Adipose tissue (tissue), 3 donors: ENCODE measurements around the gene VGLL4. TPM values are rescaled to one million over a fixed set of nuclear protein-coding genes. Genes with fewer than 3 reads are reported as not detected.
"Not testable (repeated sequence)": the region's sequence is repeated elsewhere in the genome, so short reads cannot be mapped to it uniquely, and the experiment has no call there.

Source experiments
- H3K27ac ChIP-seq: one replicate; pipeline ENCODE4 v1.5.1; 2013; ENCODE audit warnings: low read depth, low read length
- WGBS, 3 donors: extraction: QIAGEN DNeasy Blood & Tissue Kit; methylation state at CpG; one replicate each; pipeline ENCODE4 v1.1.7; 2013; 5-methylcytosine and 5-hydroxymethylcytosine counted together
- polyA plus RNA-seq, 3 donors: library from polyadenylated mRNA; stranded (reverse); fragments of 200-250 nt; gene quantifications; one replicate each; pipeline ENCODE4 v1.2.3, GENCODE V29; 2013
- donor health status: healthy with polysubstance abuse.
- donor health status: Bipolar disorder and iron deficiency.
- donor health status: healthy.

VGLL4 gene, protein sequence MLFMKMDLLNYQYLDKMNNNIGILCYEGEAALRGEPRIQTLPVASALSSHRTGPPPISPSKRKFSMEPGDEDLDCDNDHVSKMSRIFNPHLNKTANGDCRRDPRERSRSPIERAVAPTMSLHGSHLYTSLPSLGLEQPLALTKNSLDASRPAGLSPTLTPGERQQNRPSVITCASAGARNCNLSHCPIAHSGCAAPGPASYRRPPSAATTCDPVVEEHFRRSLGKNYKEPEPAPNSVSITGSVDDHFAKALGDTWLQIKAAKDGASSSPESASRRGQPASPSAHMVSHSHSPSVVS
- polyA plus RNA-seq: 10 to 100 TPM; 19.7 to 43.3 (median 25.4) TPM

- 0 to 1% (median 0%) methylated on average over 24 of the region's 24 CpGs for WGBS, 3 donors
- peak within 1 kb of the TSS; percentile 79 for H3K27ac ChIP-seq
These were observed at the start of gene VGLL4 for GRCh38 chr3:11643605-11644087. Gene VGLL4 (minus strand): TSS chr3:11643915. CDS start chr3:11643518, 397 bp downstream.

- H3K27ac ChIP-seq: no peak overlapping the region
- WGBS, 3 donors: 45 to 75% (median 51%) methylated on average over 5 of the region's 5 CpGs
These were observed 48.8 kb upstream of the VGLL4 start for GRCh38 chr3:11692532-11692813.

DNA sequence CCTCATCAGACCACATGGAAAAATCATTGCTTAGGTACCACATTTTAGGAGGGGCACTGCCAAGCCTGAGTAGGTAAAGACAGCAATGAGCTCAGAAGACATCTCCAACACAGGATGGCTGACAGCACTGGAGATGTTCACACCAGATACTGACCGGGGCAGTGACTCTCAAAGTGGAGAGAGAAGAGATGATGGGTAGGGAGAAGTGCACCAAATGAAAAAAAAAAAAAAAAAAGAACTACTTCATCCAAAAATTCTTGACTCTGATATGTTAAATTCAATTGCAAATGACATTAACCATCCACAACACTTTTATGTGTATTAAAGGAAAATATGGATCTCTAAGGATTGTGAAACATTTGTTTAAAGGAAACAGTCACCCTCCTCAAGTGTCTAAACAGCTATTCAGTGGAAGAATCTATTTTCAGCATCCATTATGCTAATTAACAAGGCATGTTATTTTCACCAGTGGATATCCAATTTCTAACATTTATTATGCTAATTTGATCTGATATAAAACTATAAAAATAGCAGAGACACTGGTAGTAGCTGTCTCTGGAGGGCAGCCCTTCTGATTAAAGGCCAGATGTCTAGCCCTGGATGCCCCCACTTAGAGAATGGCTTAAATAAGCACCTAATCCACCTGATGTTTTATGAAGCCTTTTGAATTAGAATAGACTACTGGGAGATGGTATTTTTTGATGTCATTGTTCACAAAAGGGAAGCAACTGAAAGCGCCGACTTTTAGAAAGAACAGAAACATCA, 48.2 kb upstream of the VGLL4 start:
- no peak overlapping the region for H3K27ac ChIP-seq
- 75 to 94% (median 88%) methylated on average over 3 of the region's 3 CpGs for WGBS, 3 donors

DNA sequence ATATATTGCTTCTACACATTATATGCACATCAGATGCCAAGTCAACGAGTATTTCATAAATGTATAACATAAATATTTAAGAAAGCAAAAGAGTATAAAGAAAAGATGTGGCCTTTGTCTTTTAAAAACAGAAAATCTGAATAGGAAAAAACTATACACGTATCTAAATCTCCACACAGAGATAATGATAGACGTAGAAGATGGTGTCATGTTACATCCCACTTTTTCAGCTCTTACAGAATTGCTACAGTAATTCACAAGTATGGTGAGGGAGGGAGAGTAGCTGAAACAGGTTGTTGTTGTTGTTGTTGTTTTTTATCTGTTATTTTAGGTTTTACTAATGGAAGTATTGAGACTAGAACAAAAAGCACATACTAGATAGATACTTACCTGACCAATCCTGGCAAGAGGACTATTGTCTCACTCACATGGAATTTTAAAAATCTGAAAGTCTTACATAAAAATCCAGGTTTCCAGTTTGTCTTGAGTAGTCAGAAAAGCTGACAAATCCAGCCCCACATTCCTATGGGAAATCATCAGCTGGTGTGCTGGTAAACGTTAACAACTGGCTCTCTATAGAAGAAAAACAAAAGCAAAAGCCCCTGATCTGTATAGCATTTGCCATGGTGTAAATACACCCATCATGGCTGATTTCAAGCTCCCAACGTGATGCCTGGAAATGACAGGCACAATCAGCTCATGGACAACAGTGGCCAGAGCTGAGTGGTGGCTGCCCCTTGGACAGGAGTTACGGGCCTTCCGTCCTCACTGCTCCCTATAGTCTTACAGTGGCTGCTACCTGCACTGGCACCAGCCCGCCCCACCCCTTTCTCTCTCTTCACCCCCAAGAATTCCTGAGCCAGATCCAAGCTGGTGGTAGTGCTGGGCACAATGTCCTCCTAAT, 47.4 kb upstream of the VGLL4 start:
- WGBS, 3 donors: 53 to 77% (median 74%) methylated on average over 8 of the region's 8 CpGs
- no peak overlapping the region for H3K27ac ChIP-seq

- whole genome bisulfite sequencing, 3 donors: 71 to 89% (median 78%) methylated on average over 8 of the region's 8 CpGs
- H3K27ac ChIP-seq: no peak overlapping the region
These were observed 46.0 kb upstream of the VGLL4 start for GRCh38 chr3:11689749-11690148.

- not testable (repeated sequence) for H3K27ac ChIP-seq
- 95 to 99% (median 96%) methylated on average over 6 of the region's 6 CpGs for WGBS, 3 donors
These were observed 41.3 kb upstream of the VGLL4 start for GRCh38 chr3:11684980-11685379.

- 79 to 90% (median 85%) methylated on average over 13 to 14 of the region's 14 CpGs for WGBS, 3 donors
- no peak overlapping the region for H3K27ac ChIP-seq
These were observed 36.8 kb upstream of the VGLL4 start for GRCh38 chr3:11680509-11680908.

GRCh38 chr3:11679964-11680363, 36.2 kb upstream of the VGLL4 start:
- H3K27ac ChIP-seq: no peak overlapping the region
- WGBS, 3 donors: 94 to 98% (median 95%) methylated on average over 5 of the region's 5 CpGs

DNA sequence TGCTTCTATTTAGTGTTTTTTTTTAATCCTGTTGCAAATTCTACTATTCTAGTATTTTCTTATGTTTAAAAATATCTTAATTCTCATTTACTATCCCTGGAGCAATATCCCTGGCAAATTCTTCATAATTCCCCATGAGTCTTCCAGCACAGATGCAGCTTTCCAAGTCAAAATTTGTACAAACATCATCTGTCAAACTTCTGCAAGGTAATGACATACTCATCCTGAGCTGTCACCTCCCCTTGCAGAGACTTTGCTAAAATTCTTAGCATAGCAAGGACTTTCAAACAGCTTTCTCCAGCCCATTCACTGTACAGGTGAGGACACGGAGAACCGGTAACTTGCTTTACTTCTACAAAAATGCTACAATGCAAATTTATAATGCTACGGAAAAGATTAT, 28.6 kb upstream of the VGLL4 start:
- 48 to 82% (median 79%) methylated on average over 3 of the region's 3 CpGs for WGBS, 3 donors
- no peak overlapping the region for H3K27ac ChIP-seq

DNA sequence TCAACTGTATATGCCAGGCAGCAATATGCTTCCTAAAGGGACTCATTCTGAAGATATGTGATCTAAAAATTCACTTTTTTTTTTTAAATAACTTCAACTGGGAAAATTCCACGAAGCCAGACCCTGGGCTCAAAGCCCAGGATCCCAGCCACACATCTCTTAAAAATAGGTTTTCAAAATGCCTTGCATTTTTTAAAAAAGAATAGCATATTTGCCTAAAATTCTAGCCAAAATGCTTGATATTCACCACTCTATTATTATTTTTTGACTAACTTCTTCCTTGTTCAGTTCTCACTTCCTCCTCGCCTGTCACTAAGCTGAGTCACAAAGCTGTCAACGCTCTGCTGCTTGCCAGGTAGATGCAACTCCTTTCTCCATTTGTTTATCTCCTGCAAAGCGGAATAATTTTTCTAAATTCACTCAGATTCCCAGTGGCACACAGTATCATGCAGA, 28.0 kb upstream of the VGLL4 start:
- WGBS, 3 donors: 28 to 38% (median 33%) methylated on average over 4 of the region's 4 CpGs
- no peak overlapping the region for H3K27ac ChIP-seq

- H3K27ac ChIP-seq: no peak overlapping the region
- 57 to 86% (median 76%) methylated on average over 9 of the region's 9 CpGs for WGBS, 3 donors
These were observed 24.8 kb upstream of the VGLL4 start for GRCh38 chr3:11668243-11669235.

DNA sequence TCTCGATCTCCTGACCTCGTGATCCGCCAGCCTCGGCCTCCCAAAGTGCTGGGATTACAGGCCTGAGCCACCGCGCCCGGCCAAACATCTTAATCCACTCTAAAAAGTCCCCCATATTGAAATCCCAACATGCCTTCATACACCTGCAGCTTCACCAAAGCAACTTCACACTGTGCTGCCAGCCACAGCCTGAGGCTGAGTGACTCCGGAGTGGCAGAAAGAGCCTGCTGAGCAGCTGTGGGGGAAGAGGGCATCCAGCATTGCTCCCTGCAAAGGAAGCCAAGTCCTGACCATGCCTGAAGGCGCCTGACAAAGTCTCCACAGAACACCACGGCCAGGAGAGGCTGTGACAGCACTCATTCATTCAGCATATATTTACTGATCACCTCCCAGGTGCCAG, 21.6 kb upstream of the VGLL4 start:
- WGBS, 3 donors: 83 to 98% (median 96%) methylated on average over 6 to 9 of the region's 10 CpGs
- H3K27ac ChIP-seq: no peak overlapping the region

GRCh38 chr3:11662392-11662990, 18.8 kb upstream of the VGLL4 start:
- WGBS, 3 donors: 86 to 95% (median 95%) methylated on average over 2 of the region's 2 CpGs
- no peak overlapping the region for H3K27ac ChIP-seq

DNA sequence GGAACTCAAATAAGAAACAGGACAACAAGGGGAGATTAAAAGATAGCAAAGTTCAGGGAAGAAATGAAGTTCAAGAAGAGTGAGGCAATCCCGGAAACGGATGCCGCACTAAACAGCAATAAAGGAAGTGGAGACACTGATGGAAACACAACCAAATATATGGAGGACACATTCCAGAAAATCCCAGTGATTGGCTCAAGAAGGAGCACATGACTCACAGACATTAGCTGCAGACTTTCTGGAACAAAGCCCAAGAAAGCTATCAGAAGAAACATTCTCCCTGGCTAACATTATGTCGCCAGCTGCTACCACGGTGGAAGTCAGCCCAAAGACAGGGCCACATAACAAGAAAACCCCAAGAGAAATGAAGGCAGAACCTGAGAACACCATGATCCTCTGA, 18.1 kb upstream of the VGLL4 start:
- no peak overlapping the region for H3K27ac ChIP-seq
- WGBS, 3 donors: 46 to 62% (median 51%) methylated on average over 5 of the region's 5 CpGs

- 60 to 79% (median 77%) methylated on average over 7 of the region's 7 CpGs for WGBS, 3 donors
- no peak overlapping the region for H3K27ac ChIP-seq
These were observed 17.4 kb upstream of the VGLL4 start for GRCh38 chr3:11661052-11661656.

DNA sequence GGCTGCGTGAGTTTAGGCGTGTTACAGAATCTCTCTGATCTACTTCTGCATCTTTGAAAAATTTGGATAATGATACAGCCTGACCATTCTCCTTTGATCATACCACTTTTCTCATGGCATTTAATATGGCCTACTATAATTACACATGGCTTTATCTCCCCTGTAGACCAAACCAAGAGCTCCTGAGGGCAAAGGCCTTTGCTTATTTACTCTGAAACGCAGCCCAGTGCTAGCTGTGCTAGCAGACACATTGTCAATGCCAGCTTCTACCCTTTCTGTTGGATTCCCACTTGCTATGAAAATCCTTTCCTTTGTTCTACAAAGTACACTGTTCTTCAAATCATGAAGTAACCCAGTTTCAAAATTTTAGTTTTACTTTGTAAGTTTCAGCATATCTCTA, 16.5 kb upstream of the VGLL4 start:
- 20 to 64% (median 59%) methylated on average over 3 of the region's 3 CpGs for WGBS, 3 donors
- no peak overlapping the region for H3K27ac ChIP-seq

GRCh38 chr3:11658180-11658579, 14.5 kb upstream of the VGLL4 start:
- WGBS, 3 donors: 26 to 70% (median 63%) methylated on average over 5 of the region's 5 CpGs
- no peak overlapping the region for H3K27ac ChIP-seq
